NCI-H82 (cell line): ENCODE results near the gene LHX3.
"Not testable (repeated sequence)": the region's sequence is repeated elsewhere in the genome, so short reads cannot be mapped to it uniquely, and the experiment has no call there.

Experiments
- DNase-seq: peaks from one replicate; lab custom pipeline; 2025; lab: John Stamatoyannopoulos, UW

LHX3 gene

DNA sequence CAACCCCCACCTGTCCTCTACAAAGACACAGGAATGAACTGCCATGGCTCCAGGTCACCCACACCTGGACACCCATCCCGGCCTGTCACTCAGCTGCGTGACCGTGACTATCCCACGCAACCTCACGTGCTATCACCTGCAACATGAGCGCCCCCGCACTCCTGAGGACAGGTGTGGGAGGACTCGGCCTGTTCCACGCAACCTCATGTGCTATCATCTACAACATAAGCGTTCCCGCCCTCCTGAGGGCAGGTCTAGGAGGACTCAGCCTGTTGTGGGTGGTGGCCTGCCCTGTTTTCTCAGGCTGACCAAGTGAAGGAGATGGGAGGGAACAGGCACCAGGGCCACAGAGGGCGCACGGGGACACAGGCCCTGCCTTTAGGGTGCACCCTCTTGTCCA lies 36.6 kb upstream of the LHX3 start:
- DNase-seq = no peak

DNA sequence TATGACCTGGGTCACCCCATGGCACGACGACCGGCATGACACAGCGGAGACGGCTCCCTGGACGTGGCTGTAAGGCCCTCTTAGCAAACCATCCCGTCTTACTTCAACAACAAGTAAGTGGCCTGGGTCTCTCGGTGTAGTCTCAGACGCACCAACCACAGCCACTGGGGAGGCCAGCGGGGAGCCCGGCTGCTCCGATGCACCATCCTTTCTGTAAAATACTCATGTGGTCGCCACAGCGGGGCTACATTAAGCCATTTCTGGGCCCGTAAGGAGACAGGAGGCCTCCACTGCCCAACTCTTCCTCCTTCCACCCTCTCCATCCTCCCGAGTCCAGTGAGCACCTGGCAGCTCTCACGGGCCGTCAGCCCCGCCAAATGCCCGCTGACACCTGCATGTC lies 36.0 kb upstream of the LHX3 start:
- DNase-seq = no peak

DNA sequence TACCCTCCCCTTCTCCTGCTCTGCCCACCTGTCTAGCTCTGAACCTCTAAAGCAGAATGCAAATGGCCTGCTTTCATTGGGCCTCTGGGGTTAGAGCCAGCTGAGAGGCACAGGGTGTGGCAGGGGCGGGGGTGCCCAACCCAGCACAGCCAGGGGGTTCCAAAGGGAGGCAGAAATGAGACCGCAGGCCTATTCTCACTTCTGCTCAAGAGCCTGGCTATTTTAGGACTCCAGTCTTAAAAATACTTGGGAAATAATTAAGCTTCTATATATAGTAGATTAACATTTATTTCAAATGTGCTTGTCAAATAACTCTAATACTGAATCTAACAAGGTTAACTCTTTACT lies 35.0 kb upstream of the LHX3 start:
- DNase-seq = no peak

DNA sequence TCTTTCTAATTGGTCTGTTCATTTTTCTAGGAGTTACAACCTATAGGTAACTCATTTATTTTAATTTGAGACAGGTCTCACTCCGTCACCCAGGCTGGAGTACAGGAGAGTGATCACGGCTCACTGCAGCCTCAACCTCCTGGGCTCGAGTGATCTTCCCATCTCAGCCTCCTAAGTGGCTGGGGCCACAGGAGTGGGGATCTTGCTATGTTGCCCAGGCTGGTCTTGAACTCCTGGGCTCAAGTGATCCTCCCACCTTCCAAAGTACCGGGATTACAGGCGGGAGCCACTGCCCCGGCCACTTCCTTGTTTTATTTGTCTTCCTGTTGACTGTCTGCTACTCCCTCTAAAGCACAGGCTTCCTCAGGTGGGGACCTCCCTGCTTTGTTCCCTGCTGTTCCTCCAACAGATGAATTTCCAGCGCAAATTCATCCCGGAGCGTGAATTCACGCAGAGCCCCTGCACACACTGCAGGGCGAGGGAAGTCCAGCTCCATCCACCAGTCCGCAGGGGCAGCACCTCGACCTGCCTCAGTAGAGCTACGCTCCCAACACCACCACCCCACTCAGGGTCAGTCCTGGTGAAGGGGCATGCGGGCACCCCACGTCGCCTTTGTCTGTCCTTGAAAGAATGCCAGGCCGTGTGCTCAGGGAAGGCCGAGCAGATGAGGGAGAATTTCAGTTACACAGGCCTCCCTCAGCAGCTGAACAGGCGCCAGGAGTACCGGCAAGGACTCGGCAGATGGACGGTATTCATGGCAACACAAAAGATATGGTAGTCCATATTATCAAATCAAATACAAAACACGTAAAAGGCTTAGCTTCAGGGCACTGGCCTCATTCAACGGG lies 34.4 kb upstream of the LHX3 start:
- DNase-seq = no peak

DNA sequence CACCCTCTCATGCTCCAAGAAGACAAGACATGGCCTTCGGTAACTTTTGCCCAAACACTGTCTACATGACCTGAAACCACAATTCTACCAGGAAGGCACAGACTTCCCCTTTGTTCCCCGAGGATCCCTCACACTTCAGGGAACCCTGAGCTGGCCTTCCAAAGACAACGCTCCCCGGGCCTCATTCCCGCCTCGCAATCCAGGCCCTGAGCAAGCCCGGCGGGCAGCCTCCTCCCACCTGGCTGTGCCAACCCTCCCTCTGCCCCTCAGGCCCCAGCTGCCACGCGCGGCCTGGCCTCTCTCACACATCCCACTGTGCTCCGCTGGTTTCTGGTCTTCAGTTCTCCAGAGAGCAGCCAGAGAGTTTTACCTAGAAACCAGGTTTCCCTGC lies 33.4 kb upstream of the LHX3 start:
- DNase-seq = no peak

GRCh38 chr9:136237486-136238341 lies 32.8 kb upstream of the LHX3 start:
- DNase-seq = no peak

GRCh38 chr9:136236471-136237410 lies 31.8 kb upstream of the LHX3 start:
- not testable (repeated sequence) for DNase-seq

DNA sequence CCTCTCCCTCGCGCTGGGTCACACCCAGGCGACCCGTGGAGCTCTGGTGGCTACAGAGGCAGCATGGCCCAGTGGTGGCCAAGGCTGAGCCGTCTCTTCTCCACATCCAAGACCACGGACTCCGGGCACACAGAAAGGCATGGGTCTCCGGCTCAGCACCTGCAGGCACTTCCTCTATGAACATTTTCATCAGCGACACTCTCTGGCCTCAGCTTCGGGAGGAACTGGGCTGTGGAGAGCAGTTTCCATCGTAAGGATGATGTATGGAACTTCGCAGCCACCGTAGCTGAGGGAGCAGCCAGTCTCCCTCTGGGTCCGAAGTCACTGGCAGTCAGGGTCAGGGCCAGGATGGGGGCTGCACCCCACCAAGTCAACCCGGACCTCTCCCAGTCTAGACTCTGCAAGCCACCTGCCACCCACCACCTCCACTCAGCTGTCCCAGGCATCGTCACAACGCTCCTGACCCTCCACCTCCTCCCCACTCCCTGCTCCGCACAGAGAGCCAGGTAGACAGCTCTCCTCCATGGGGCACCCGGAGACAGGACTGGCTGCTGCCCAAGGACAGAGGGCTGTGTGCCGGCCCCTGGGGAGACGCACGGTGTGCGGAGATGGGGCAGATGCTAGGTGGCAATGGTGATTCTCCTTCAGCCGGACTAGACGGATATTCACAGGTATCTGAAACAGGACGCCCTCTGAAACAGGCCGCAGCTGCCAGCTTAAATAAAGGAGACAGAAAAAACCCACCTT lies 31.0 kb upstream of the LHX3 start:
- DNase-seq = no peak

- no peak for DNase-seq
These were observed 30.2 kb upstream of the LHX3 start for GRCh38 chr9:136235171-136235570.

GRCh38 chr9:136234597-136234996 lies 29.7 kb upstream of the LHX3 start:
- no peak for DNase-seq

DNA sequence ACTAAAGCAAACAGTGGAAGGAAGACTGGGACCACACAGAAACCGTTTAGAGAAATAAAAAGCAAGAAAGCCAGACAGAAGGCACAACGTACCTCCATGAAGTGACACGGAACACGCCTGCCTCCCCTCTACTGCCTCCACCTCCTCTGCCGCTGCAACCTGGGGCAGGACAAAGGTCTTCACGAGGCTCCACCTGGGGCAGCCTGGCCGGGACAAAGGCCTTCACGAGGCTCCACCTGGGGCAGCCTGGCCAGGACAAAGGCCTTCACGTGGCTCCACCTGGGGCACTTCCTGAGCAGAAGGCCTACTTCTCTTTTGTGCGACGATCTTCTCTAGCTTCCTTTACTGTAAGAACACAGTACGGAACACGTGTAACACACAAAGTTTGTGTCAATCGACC lies 28.9 kb upstream of the LHX3 start:
- DNase-seq = no peak

GRCh38 chr9:136233411-136233810 lies 28.5 kb upstream of the LHX3 start:
- no peak for DNase-seq

DNA sequence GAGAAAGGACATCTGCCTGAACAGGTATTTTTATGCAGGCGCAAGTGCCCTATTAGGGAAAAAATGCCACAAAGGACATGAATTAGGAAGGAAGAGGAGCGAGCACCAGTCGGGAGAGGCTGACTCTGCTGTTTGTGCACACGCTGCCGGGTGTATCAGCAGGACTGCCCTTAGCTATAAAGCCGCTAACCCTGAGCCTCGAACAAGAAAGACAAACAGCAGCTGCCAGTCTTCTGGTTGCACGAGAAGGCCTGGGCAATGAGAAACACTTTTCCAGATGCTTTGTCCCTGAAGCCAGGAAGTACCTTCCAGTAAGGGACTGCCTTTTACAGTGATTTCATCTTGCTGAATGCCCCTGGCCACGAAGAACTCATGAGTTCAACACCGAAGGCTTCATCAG lies 28.0 kb upstream of the LHX3 start:
- no peak for DNase-seq

GRCh38 chr9:136231478-136232297 lies 26.8 kb upstream of the LHX3 start:
- no peak for DNase-seq

- DNase-seq = no peak
These were observed 25.8 kb upstream of the LHX3 start for GRCh38 chr9:136230773-136231172.

GRCh38 chr9:136230365-136230764 lies 25.4 kb upstream of the LHX3 start:
- no peak for DNase-seq

DNA sequence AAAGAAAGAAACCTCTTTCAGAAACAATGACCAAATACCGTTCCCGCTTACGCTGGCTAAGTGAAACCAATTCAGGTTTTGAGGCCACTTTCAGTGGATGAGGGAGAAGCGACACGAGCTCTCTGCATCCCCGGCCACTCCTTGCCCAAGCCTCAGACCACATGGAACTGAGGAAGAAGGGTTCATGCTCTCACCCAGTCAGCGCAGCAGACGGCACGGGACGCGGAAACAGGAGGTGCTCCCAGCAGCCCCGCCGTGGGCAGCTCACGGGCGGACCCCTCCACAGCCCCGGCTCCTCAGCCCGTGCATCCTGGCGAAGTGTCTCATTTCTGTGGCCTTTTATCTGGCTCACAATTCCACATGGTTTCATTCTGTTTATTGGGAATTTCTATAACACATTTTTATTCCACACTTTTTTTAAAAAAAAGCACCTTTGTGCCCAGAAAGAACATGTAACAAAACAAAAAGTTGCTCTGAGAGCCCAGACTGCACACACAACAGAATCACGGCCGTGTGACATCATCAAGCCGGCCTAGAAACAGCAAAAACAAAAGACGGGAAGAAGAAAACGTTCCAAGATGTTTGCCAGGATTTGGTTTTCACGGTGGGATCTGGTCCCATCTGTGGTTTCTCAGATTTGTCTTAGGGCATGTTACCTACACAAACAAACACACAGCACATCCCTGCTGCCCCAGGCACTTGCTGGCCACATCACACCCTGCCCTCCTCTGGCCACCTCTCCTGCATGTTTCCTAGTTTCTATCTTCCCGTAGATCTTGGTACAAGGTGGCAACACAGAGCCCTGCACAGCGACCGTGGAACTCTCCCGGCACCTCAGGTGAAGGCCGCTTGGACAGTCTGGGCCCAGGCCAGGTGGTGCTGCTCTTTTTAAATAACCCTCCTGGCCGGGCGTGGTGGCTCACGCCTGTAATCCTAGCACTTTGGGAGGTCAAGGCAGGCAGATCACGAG lies 24.5 kb upstream of the LHX3 start:
- DNase-seq = no peak

DNA sequence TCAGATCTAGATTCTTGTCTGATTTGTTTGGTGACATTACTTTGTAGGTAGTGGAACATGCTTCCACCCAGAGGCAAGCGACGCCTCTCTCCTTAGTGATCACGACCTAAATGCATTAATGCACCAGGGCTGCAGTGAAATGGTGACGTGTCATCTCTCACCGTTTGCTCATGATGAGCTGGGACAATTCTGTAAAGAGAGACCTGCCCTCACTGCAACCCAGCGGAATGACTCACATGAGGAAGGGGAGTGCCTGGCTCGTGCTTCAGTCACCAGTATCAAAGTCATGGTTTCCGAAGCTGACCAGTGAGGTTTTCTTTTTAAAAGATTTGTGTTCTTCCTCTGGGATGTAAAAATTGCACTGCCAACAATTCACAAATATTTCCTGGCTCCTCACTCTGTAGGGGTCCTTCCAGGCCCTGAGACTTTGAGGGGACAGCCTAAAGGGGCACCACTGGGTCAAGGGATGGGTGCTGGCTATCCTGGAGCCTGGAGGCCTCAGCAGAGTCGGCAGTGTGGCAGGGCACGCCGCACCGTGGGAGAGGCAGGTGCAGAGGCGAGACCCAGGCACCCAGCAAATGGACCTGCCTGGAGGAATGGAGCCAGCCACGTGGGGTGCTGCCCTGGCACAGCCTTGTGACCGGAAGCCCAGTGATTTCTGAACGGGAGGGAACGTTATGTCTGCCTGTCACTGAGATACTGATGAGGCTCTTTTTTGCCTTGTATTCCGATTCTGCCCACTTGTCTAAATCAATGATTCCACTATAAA lies 23.4 kb upstream of the LHX3 start:
- no peak for DNase-seq
